Measurements from ENCODE around the gene TUBB3.

TUBB3 gene

DNA sequence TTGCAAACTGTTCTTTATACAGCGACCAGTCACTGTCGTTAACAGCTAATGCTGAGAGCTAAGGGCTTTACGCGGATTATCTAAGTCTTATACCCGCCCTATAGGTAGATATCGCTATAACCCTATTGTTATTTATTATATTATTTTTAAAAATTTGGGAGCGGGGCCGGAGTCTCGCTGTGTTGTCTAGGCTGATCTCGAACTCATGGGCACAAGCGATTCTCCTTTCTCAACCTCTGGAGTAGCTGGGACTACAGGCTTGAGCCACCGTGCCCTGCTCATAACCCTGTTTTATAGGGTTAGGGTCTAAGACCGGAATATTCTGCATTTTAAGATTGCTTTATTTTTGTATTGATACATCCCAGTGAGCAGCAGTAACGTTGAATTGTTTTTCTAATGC, 50.1 kb downstream of the TUBB3 start:
- H3K27ac Mint-ChIP-seq, result peak overlapping the region; percentile 98
- H3K4me1 Mint-ChIP-seq, result peaks cover 25% of the 10 kb centered on the region
- H3K9me3 Mint-ChIP-seq, result no peaks in the 10 kb centered on the region
- peak overlapping the region; percentile 96 for H3K4me3 Mint-ChIP-seq
- no peak for DNase-seq (ENCODE audit: low spot score in 2 of 2)
- no peak for ATAC-seq
- peaks cover 41% of the 10 kb centered on the region for H3K36me3 Mint-ChIP-seq

DNA sequence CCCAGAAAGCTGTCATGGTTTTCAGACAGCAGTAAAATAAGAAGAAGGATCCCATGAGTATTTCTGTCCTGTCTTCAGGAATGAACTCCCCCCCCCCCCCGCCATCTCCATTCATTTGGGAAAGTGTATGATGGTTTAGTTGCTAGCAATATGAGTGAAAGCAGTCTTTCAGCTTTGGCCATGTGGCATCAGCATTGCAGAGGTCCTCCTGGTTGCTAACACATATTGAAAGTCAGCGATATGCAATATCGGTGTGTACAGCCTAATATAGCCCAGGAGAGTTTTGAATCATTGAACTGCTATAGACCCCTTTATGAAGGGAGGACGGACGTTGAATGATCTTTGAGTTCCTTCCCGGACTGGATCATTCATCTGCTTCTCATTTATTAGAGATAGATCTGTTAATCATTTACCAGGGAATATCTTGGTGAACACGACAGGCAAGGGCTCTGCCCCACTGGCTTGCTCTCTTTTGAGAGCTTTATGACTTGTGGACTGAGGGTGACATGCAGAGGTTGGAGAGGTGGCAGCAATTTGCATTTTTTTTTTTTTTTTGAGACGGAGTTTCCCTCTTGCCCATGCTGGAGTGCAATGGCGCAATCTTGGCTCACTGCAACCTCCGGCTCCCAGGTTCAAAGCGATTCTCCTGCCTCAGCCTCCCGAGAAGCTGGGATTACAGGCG, 50.7 kb downstream of the TUBB3 start:
- DNase-seq (ENCODE audit: low spot score in 2 of 2) (no peak), ATAC-seq (no peak)
- Mint-ChIP-seq H3K9me3 (no peaks in the 10 kb centered on the region), H3K4me1 (peaks cover 25% of the 10 kb centered on the region), H3K27ac (peak overlapping the region; percentile 98), H3K4me3 (peak overlapping the region; percentile 96), H3K36me3 (peaks cover 46% of the 10 kb centered on the region)

DNA sequence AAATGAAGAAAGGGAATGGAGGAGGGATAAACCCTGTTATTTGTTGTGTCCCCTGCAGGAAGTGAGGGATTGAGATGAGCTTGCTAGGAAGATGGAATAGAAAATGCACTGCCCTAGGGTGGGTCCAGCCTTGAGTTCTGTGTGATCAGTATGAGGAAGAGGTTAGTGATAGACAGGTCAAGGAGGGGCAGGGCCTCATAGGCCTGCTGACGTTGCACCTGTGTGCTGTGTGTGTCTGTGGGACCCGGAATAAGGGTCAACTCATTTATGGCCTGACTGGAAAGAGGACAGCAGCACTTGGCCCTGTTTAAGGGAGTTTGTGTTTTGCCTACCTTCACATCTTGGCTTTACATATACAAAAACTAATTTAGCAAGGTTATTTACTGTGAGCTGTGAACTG, 51.7 kb downstream of the TUBB3 start:
- Mint-ChIP-seq H3K27ac (no peak overlapping the region), H3K4me3 (no peak overlapping the region), H3K36me3 (peaks cover 57% of the 10 kb centered on the region), H3K9me3 (no peaks in the 10 kb centered on the region), H3K4me1 (peaks cover 25% of the 10 kb centered on the region)
- DNase-seq (ENCODE audit: low spot score in 2 of 2), result no peak
- no peak for ATAC-seq

DNA sequence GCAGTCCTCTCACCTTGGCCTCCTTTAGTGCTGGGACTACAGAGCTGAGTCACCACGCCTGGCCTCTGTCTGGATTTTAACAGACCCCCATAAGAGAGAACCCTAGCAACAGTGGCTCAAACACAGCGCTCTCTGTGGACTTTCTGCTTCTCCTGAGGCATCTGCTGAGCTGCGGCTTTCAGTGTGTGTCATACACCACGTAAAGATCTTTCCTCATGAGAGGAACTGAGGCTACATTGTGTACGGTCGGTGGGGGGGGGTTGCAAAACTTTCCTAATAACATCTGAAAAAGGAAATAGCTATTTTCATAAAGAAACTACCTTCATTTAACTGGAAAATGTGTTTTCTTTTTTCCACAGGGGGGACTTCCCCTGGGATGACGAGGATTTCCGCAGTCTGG, 58.3 kb downstream of the TUBB3 start:
- Mint-ChIP-seq H3K9me3 (no peaks in the 10 kb centered on the region), H3K4me3 (no peak overlapping the region), H3K4me1 (no peaks in the 10 kb centered on the region), H3K36me3 (peaks cover 98% of the 10 kb centered on the region), H3K27ac (no peak overlapping the region)
- ATAC-seq (peak; percentile 55), DNase-seq (ENCODE audit: low spot score in 2 of 2) (no peak)

DNA sequence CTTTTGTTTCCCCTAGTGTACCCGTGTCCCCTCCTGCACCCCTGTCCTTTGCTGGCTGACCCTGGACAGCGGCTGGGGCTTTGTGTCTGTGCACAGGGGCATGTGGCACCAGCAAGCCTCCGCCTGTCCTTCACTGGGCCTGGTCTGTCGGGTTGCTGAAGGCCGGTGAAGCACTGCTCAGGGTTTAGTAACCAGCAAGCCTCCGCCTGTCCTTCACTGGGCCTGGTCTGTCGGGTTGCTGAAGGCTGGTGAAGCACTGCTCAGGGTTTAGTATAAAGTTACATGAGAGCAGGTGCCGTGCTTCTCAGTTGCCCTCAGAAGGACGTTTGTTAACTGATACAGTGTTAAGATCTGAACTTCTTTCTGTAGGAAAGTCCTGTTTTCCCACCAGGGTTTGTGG, 59.2 kb downstream of the TUBB3 start:
- Mint-ChIP-seq H3K4me3 (no peak overlapping the region), H3K36me3 (peaks cover 98% of the 10 kb centered on the region), H3K9me3 (no peaks in the 10 kb centered on the region), H3K27ac (no peak overlapping the region), H3K4me1 (no peaks in the 10 kb centered on the region)
- ATAC-seq, result no peak
- no peak for DNase-seq (ENCODE audit: low spot score in 2 of 2)

DNA sequence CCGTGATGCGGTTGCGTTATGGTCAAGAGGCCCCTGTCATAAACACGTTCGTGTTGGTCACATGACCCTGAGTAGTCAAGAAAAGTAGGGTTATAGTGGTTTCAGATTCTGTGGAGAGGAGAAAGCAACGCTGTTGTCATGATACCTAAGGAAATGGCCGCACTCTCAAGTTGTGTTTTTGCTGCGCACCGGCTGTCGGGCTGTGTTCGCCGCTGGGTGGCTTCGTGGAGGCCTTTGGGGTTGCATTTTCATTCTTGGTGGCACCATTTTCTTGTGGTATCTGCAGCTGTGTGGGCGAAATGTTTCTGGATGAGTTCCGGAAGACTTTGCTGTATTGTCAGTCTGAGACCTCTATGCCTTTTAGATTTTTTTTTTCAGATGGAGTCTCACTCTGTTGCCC, 60.4 kb downstream of the TUBB3 start:
- Mint-ChIP-seq H3K27ac (no peak overlapping the region), H3K36me3 (peaks cover 98% of the 10 kb centered on the region), H3K9me3 (no peaks in the 10 kb centered on the region), H3K4me1 (no peaks in the 10 kb centered on the region), H3K4me3 (no peak overlapping the region)
- ATAC-seq, result peak; percentile 24
- no peak for DNase-seq (ENCODE audit: low spot score in 2 of 2)

DNA sequence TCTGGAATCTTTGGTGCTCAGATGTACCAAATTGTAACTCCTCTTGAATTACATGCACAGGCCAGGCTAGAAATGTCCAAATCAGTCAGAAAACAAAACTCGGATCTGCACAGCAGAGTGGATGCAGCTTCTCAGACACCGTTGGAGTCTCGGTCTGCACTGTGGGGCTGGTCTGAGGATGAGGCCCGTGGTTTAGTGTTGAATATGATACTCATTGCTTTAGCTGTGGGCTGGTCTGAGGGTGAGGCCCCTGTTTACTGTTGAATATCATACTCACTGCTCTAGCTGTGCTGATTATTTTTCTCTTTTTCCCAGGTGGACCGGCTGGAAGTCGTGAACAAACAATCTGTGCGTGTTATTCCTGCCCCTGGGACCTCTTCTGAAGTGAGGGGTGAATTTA, 61.1 kb downstream of the TUBB3 start:
- H3K27ac Mint-ChIP-seq, result no peak overlapping the region
- ATAC-seq, result peak; percentile 49

DNA sequence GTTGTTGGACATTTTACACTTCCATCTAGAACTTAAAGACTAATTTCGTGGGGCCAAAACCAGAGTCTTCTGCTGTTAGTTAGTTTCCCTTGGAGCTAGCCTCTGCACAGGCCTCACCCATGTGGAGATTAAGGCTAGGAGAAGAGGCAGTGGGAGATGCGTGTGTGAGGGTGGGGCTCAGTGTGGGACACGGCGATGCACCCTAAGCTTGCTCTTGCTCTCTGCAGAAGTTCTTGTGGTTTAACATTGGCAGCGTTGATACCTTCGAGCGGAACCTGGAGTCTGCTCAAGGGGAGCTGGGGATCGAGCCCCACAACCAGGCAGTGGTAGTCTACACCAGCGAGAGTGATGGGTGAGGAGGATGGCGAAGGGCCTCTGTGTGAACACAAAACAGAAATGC, 62.1 kb downstream of the TUBB3 start:
- no peak for DNase-seq (ENCODE audit: low spot score in 2 of 2)
- H3K4me3 Mint-ChIP-seq, result no peak overlapping the region
- H3K36me3 Mint-ChIP-seq, result peaks cover 98% of the 10 kb centered on the region
- no peaks in the 10 kb centered on the region for H3K4me1 Mint-ChIP-seq
- ATAC-seq, result no peak
- no peak overlapping the region for H3K27ac Mint-ChIP-seq
- H3K9me3 Mint-ChIP-seq, result no peaks in the 10 kb centered on the region

More for the DNA sequence above, 61.1 kb downstream of the TUBB3 start:
- H3K36me3 Mint-ChIP-seq, result peaks cover 98% of the 10 kb centered on the region
- no peak for DNase-seq (ENCODE audit: low spot score in 2 of 2)
- H3K4me1 Mint-ChIP-seq, result no peaks in the 10 kb centered on the region
- H3K9me3 Mint-ChIP-seq, result no peaks in the 10 kb centered on the region
- no peak overlapping the region for H3K4me3 Mint-ChIP-seq

All from stimulated activated effector memory CD8-positive, alpha-beta T cell treated with anti-CD3 and anti-CD28 coated beads, Interleukin-12 subunit alpha, Interleukin-12 subunit beta, amount 100 ng/mL, for 72 hours (primary cell).